GM12801 (cell line): ENCODE results near the gene SERPINB1.

Experiments
- TF ChIP-seq, protein P1 (sequence below): IDR thresholded peaks from one replicate; pipeline ENCODE4 v1.5.1; 2011; ENCODE audit warnings: control low read depth; ENCODE audit not compliant: insufficient read length; ENCODE audit errors: extremely low read depth

The SERPINB1 gene

GRCh38 chr6:2790588-2791449 lies 50.8 kb downstream of the SERPINB1 start:
- TF ChIP-seq, protein P1, sequence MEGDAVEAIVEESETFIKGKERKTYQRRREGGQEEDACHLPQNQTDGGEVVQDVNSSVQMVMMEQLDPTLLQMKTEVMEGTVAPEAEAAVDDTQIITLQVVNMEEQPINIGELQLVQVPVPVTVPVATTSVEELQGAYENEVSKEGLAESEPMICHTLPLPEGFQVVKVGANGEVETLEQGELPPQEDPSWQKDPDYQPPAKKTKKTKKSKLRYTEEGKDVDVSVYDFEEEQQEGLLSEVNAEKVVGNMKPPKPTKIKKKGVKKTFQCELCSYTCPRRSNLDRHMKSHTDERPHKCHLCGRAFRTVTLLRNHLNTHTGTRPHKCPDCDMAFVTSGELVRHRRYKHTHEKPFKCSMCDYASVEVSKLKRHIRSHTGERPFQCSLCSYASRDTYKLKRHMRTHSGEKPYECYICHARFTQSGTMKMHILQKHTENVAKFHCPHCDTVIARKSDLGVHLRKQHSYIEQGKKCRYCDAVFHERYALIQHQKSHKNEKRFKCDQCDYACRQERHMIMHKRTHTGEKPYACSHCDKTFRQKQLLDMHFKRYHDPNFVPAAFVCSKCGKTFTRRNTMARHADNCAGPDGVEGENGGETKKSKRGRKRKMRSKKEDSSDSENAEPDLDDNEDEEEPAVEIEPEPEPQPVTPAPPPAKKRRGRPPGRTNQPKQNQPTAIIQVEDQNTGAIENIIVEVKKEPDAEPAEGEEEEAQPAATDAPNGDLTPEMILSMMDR: no peak

DNA sequence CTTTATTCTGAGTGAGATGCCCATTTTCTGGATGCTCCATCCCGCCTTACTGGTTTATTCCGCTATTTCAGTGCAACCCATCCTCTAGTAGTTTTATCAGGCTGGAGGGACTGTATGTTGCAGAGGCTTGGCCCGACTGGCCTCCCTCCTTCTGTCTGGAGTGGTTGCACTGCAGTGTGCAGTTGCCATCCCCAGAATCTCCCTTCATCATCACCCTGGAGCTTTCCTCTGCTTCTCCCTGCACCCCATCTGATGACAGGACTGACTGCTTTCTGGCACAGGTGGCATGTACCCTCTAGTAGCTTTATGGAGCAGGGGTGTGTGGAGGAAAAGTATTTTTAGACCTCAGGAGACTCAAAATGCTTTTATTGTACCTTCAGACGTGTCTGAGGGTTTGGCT lies 55.4 kb downstream of the SERPINB1 start:
- TF ChIP-seq, protein P1: no peak

DNA sequence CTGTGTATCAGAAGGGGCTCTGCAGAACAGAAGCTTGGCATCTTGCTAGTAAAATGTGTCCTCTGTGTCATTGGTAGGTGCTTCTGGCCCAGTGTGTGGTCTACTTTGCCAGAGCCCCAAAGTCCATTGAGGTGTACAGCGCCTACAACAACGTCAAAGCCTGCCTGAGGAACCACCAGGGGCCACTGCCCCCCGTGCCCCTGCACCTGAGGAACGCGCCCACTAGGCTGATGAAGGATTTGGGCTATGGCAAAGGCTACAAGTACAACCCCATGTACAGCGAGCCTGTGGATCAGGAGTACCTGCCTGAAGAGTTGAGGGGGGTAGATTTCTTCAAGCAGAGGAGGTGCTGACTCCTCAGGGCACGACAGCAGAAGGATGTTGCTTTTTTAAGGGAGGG lies 56.7 kb downstream of the SERPINB1 start:
- TF ChIP-seq, protein P1: no peak

- TF ChIP-seq, protein P1: no peak
Observed at GRCh38 chr6:2784061-2784460, 57.6 kb downstream of the SERPINB1 start.

DNA sequence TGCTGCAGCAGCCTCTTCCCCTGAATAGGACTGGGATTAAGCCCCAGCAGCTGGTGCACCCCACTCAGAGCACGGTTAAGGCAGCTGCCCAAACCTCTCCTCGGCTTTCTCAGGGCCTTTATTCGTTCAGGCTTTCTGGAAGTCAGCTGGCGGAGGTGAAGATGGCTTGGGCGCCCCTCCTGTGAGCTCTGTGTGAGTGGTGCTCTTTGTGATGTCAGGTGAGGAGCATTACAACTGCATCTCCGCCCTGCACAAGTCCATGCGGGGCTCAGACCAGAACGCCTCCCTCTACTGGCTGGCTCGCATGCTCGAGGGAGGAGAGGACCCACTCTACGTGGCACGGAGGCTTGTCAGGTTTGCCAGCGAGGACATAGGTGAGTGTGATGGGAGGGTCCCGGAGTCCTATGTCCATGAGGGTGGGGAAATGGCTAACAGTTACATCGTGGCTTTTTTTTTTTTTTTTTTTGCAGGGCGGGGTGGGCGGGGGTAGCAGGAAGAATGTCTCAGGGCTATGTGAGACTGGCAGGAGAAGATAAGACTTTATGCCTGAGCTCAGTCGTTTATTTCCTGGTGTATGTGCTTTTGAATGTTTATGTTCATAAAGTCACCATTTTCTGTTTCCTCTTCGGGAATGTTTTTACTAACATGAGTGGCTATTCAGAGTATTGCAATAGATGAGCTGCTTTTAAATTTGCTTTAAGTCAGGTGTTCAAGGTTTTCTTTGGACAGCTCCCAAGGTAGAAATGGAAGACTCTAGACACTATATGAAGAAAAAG lies 58.3 kb downstream of the SERPINB1 start:
- TF ChIP-seq, protein P1: no peak

DNA sequence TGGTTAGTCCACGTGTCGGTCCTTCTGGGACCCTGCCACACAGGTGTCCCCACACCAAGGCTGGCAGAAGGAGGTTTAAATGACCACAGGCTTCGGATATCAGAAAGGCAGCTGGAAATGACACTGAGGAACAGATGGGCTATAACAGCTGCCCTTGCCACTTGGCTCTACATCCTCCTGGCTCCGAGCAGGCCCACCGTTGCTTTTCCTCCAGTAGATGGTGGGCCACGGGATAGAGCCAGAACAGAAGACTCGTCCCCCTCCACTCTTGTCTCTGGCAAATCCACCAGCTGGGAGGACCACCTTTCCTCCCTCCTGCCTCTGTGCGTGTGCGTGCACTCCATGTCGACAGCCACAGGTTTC lies 58.9 kb downstream of the SERPINB1 start:
- TF ChIP-seq, protein P1: no peak

- TF ChIP-seq, protein P1: no peak
Observed at GRCh38 chr6:2782356-2782708, 59.3 kb downstream of the SERPINB1 start.
